Eye (tissue), 1 donor: ENCODE data around the gene FSHB.
"Not testable (repeated sequence)": the region's sequence is repeated elsewhere in the genome, so short reads cannot be mapped to it uniquely, and the experiment has no call there.

Experiments used
- DNase-seq: peaks from one replicate; pipeline ENCODE4 v3.0.0-alpha.2; 2015

Gene FSHB

DNA sequence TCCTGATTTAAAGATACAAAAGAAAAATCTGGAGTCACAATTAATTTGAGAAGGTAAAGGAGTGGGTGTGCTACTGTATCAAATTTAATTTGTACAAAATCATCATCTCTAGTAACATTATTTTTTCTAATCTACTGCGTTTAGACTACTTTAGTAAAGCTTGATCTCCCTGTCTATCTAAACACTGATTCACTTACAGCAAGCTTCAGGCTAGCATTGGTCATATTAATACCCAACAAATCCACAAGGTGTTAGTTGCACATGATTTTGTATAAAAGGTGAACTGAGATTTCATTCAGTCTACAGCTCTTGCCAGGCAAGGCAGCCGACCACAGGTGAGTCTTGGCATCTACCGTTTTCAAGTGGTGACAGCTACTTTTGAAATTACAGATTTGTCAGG lies at the start of gene FSHB:
TSS of gene FSHB (plus strand) at position 301 of the 400 bp plus-strand sequence. CDS start 889 bp downstream, outside the sequence.
- no peak for DNase-seq

DNA sequence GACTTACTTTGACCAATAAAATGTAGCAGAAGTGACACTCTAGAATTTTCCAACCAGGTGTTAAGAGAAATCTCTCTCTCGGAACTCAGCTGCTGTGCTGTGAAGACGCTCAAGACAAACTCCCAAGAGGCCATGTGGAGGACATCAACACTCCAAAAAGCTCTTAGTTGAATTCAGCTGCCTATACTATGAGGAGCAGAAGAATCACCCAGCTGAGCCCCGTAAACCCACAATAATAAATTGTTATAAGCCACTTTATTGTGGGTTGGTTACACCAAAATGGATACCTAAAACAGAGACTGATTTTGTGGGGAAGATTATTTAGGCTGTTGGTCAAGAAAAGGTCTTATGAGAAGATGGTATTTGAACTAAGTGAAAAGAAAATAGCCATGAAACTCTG lies 44.1 kb upstream of the FSHB start:
- no peak for DNase-seq

DNA sequence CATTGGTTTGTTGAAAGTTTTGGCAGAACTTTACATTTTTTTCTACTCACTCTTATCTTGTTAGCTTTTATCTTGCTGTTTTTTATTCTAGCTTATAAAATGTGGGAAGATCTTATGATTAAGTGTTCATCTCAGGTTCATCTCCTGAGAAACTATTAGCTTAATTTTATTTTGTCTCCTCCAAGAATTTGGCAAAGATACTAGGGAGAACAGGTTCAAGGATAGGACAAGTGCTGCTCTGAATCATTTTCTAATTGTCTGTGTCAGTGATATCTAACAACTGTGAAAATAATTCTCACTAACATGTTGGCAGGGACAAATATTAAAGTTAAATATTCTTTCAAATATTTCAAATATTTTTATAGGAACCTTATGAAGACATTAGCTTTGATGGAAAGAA lies 38.2 kb upstream of the FSHB start:
- DNase-seq = no peak

DNA sequence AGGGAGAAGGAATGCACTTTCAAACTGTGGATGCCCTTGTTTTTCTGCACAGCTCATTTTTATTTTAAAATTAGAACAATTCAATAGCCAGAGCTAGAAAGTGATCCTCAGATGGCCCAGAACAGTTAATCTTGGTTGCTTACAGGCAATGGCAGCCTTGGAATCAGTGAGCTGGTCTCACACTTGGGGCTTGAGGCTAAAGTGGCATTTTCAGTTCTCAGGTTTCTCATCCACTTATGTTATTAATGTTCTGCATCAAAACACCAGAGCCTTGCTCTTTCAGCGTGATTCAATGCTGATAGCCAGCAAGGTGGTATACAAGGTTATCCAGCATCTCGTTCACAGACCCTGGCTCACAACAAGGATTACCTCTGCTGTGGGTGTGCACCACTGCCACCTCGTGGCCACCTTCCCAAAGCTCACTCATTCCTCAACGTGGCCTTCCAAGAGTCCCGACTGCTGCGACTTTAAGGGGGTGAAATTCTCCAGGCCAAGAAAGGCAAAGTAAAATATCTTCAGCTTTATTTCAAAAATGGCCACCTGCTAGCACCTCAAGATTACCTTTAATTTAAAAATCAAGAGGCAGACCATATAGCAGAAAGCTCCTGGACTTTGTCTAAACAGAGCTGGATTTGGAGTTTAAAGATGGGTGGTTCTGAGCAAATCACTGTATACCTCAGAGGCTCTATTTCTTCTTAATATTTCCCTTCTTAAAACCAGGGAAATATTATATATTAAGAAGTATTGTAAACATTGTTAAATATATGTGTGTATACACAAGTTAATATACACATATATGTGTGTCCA lies 34.2 kb upstream of the FSHB start:
- peak; percentile 86 for DNase-seq

DNA sequence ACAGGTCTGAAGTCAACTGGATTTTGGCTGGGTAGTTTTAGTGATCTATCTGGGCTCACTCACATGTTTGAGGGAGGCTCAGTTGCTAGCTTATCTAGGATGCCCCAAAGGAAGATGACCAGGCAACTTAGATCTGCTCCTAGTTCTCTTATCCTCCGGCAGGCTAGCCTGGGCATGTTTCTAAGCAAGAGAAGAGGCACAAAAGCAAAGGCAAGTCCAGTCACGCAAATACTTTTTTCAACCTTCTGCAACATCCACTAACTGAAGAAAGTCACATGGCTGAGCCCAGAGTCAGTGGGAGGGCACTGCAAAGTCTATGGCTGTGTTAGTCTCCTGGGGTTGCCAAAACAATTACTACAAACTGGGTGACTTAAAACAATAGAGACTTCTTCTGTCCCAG lies 32.9 kb upstream of the FSHB start:
- no peak for DNase-seq

DNA sequence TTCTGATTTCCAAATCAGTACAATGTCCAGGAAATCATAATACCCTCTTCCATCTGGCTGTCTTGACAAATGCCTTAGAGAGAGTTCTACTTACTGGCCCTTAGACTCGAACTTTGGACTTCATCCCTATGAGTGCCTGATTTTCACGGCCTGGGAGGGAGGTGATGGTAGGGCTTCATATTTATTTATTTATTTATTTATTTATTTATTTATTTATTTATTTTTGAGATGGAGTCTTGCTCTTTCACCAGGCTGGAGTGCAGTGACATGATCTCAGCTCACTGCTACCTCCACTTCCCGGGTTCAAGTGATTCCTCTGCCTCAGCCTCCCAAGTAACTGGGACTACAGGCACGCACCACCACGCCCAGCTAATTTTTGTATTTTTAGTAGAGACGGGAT lies 27.8 kb upstream of the FSHB start:
- DNase-seq = not testable (repeated sequence)

DNA sequence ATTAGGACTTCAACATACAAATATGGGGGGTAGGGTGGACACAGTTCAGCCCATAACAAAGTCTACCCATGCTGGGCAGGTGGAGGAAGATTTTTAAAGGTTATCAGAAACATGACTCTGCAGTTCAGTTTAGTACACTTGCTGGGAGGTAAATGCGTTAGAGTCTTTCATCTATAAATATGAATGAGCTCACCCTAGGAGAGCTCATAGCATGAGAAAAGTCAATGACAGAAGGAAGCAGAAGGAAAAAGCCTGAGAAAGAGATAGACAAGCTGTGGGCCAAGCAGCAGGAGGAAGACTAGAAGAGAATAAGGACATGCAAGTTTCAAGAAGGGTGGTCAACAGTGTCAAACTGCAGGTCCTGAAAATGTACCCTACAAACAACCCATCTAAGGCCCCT lies 27.0 kb upstream of the FSHB start:
- DNase-seq = no peak

DNA sequence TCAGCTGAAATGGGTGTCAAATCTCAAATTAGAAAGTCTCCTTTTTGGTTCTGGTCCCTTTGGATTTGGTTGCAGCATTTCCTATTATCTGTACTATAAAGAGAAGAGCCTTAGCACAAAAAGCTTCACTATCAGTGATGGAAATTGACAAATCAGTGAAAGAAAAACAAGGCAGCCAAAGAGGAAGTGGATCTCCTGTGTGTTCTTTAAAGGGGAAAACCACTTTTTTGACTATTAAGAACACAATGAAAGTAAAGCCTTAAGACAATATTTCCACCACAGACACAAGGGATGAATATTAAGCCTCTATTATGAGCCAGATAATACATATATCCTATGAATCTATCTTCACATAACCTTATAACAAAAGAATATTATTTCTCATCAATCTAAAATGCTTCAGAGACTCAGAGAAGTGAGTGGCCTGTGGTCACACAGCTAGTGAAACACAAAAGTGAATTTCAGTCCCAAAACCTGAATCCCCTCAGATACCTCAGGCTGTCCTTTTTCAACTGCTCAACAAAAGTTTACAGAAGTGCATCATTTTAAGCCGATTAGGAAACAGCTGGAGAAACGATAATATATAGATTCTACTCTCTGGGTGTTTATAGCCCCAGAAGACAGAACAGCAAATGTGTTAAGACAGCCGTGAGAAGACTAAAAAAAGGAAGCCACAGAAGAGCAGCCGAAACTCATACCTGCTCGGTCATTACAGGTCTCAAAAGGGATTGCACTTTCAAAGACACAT lies 24.4 kb upstream of the FSHB start:
- peak; percentile 47 for DNase-seq

DNA sequence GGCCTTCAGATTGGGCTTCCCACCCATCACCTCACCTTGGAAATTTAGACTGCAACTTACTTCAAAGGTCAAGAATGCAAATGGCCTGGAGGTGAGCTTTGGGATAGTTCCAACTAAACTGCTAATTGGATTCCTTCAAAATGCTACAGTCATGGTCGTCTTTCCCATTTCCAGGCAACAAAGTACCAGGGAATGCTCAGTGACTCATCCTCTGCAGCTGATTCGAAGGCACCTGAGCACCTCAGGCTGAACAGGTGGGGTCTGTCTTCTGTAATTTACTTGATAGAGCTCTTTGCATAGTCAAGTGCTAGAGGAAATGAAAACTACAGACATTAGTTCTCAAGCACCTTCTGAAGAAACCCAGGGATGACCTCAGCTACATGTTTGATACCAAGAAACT lies 20.5 kb upstream of the FSHB start:
- DNase-seq = no peak

DNA sequence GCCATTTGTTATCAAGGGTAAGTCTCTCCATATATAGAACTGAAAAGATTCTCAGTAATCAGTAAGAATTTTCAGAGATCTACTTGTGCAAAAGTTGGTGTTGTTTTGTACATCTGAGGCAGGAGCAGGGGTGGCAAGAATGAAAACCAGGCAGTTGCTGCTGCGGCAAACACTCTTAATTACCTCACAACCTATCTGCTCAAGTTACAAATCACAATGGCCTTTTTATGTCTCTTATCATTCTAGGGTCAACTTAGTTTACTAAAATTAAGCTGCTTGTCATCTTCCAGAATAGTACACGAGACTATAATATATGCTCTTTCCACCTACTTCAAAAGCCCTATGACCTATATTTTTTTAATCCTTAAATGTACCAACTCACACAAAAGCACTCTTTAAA lies 14.3 kb upstream of the FSHB start:
- no peak for DNase-seq

DNA sequence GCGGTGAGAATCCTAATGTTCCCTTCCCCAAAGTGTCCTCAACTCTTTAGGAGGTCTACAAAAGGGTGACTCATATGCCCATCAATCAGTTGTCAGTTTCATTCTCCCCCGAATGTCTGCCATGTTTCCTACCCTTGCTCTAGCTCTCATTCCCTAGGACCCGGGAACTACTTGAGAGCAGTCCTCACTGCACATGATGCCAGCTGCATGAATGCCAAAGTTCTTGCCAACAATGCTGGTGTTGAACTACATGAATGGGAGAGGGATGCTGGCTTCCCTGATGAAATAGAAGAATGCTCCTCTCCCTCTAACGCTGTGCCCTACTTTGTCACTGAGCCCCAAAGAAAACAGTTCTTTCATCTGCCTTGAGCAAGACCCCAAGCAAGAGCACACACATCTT lies 12.5 kb upstream of the FSHB start:
- DNase-seq = no peak

DNA sequence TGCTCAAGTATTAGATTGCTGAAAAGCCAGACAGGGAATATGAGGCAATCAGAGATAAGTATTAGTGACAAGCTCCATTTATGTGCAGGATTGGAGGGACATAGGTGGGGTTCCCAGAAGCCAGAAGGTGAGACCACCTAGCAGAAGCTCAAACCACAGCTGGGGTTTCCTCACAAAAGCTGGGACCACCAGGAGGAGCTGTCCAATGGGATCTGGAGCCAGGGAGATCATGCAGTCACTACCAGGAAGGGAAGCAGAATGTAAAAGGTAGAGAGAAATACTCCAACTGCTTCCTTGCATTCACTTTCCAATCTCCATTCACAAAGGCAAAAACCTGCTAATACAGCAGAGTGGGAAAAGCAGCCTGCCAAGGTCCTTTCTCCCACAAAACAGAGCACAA lies 5.2 kb upstream of the FSHB start:
- no peak for DNase-seq

DNA sequence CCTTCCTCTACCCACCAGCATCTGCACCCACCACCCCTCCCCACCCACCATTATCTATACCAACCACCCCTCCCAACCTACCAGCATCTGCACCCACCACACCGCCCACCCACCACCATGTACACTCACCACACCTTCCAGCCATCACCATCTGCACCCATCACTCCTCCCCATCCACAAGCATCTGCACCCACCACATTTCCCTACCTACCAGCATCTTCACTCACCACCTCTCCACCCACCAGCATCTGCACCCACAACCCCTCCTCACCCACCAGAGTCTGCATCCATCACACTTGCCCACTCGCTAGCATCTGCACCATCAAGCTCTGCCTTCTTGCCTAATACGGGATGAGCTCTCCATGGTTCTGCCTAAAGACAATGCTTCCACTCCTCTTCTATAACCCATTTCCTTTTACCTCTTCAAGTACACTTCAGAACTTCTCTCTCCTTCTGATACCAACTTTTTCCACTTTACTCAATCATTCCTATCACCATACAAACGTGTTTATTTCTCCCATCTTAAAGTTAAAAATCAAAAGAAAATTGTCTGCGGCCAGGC lies 2.4 kb upstream of the FSHB start:
- DNase-seq = no peak

DNA sequence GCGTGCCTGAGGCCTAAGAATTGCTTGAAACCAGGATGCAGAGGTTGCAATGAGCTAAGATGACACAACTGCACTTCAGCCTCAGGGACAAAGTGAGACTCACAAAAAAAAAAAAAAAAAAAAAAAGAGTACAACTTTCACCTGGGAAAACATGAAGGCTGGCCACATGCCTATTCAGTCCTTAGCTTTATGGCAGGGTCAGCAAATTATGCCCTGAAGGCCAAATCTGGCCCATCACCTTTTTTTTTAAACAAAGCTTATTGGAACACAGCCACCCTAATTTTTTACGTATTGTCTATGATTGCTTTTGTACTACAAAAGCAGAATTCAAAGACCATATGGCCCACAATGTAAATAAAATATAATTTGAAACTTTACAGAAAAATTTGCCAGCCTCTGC lies 8.2 kb downstream of the FSHB start:
- no peak for DNase-seq

DNA sequence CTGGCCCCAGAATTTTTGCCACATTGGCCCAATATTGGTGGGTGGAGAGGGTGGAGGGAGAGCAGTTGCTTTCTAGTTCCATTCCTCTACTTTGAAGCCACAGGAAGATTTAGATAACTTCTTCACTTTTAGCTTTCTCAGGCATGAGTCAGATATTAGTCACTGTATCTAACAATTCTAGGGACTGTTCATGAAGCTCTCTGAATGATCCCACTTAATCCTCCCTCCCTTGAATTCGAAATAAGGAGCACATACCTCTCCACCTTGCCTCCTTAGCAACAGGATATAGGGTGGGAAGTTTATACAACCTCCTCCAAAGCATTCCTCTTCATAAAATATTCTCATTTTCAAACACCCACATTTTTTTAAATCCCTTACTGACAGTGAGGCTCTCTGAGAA lies 13.5 kb downstream of the FSHB start:
- no peak for DNase-seq

DNA sequence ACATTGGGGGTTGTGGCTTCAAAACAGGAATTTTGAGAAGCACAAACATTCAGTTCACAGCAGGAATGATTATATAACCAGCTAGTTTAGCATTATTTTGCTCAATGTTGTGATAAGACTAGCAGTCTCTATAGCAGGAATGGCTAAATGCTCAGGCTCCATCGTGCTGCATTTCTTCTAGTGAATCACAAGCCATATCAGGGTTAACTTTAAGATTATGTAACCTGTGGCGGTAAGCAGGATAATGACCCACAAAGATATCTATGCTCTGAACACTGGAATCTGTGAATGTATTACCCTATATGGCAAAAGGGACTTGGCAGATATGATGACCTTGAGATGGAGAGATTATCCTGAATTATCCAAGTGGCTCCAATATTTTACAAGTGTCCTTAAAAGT lies 14.8 kb downstream of the FSHB start:
- no peak for DNase-seq

DNA sequence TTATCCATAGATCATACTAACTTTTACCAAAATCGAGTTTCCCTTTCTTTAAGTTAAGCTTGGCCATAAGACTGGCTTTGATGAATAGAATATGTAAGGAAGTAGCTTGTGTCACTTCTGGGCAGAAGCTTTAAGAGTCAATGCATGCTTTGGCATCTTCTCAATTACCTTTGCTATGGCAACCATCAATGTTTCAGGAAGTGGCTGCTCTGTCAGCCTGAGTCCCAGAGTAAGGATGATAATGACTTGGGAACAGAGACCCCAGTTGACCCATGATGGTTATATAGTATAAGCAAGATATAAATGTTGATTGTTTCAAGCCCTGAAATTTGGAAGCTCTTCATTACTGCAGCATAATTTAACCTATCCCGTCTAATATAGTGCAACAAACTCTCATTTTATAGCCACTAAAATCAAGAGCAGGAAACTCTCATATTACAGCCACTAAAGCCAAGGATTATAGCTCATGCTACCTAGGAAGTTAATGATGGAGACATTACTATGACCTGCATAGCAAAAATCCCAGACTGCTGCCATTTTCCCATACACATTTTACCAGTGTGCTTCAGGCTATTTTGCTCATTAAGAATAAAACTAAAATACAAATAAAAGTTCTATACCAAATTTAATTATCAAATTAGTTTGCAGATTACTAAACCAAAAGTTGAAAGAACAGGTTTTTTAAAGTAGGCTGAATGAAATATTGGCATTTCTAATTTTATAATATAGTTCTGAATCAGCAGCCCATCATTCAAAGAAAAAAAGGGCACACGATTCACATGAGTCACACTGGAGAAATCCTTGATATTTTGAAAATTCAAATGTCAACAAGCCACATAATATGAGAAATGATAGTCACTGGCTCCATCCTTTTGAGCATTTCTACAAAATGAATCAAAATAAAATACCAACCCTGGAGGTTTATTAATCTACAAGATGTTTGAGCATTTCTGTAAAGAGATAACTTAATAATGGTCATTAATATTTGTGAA lies 23.8 kb downstream of the FSHB start:
- peak; percentile 32 for DNase-seq

DNA sequence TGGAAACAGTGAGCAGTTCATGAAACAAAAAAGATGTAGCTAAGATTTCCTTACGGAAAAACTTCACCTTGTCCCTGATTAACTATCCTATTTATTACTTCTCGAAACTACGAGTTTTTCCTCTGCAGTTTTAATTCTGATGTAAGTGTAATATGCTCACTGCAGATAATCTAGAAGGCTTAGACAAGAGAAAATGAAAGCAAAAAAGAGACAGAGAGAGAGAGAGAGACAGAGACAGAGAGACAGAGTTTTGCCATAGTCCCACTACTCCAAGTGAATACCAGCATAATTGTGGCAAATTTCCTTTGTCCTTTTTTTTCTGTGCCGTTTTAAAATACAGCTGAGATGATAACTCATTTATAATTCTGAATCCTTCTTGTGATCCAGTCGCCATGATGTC lies 24.8 kb downstream of the FSHB start:
- DNase-seq = no peak

DNA sequence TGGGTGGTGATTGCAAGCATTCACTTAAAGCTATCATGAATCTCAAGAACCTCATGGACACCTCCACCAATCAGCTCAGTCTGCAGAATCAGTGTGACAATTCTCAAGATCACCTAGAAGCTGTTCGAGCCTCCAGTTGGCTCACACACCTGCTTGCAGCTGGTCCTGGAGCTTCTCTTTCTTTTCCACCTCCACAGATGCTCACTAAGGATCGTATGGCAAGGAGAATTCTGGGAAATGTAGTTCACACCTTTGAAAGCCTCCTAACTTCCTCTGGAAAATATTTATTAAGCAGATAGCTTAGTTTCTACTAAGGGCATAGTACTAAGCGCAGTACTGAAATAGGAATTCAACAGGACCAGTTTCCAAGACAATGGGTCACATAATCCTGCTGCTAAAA lies 26.2 kb downstream of the FSHB start:
- no peak for DNase-seq

DNA sequence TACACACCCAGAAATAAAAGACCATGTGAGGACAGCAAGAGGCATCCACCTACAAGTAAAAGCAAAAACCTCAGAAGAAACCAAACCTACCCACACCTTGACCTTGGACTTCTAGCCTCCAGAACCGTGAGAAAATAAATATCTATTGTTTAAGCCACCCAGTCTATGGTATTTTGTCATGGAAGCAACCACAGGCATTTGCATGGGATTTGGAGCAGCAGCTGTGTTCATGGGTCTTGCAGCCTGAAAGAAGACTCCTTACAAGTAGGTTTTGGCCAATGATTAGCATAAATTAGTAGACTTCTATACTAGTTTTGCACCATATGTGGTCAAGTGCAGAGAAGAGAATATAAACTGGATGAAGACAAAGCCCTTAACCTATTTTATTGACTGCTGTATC lies 27.9 kb downstream of the FSHB start:
- DNase-seq = no peak

DNA sequence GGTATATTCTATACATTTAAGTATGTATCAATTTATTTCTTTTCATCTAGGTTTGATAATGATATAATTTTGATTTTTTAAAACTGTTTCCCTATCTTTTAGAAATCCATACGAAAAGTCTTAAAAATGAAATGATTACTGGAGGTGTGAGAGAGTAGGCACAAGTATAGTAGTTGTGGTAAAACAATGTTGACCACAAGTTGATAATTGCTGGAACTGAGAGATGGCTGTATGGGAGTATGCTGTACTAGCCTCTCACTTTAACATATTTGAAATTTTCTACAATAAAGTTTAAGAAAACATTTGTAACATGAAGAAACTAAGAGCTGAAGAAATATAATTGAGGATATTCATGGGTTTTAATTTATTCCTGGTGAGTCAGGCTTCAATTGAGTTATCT lies 30.0 kb downstream of the FSHB start:
- DNase-seq = no peak

DNA sequence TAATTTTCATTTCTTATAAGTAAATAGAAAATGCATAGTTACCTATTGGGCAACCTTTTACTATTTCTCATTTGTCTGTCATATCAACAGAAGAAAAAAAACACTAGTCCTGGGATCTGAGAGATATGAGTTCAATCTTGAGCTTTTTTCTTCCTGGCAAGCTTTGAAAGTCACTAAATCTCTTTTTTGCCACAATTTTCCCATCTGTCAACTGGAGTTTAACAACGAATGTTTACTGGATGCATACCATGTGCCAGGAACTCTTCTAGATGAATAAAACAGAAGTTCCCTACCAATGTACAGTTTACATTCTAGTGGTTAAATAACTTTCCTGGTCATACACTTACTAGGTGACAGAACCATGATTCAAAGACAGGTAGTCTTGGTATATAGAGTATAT lies 31.0 kb downstream of the FSHB start:
- DNase-seq = no peak

DNA sequence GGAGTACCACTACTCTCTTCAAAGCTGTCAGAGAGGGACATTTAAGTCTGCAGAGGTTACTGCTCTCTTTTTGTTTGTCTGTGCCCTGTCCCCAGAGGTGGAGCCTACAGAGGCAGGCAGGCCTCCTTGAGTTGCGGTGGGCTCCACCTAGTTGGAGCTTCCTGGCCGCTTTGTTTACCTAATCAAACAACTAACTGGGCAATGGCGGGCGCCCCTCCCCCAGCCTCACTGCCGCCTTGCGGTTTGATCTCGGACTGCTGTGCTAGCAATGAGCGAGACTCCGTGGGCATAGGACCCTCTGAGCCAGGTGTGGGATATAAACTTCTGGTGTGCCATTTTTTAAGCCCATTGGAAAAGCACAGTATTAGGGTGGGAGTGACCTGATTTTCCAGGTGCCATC lies 37.8 kb downstream of the FSHB start:
- not testable (repeated sequence) for DNase-seq
